Endothelial cell of umbilical vein (primary cell): ENCODE measurements around the gene ALDH6A1. TPM values are rescaled to one million over a fixed set of nuclear protein-coding genes. Genes with fewer than 3 reads are reported as not detected.

Source experiments
- BruUV-seq: library from RNA; stranded (reverse); fragments of 400-500 nt; replicated peaks from 2 replicates; lab custom pipeline; 2021; lab: Mats Ljungman, UMichigan
- CTCF ChIA-PET: fragments of 300-600, 350-600 bp; sonication (Branson Sonifier 250); formaldehyde crosslinking; loops from one replicate; lab custom pipeline; 2021; ENCODE audit warnings: antibody characterized with exemption, inconsistent platforms; lab: Charles Lee
- POLR2A ChIA-PET: fragments of 300-600, 350-600 bp; sonication (Branson Sonifier 250); formaldehyde crosslinking; loops from one replicate; lab custom pipeline; 2021; ENCODE audit warnings: antibody characterized with exemption, inconsistent platforms; lab: Charles Lee
- DNase-seq: peaks from one replicate; pipeline ENCODE4 v3.0.0-alpha.2; 2011; ENCODE audit warnings: low read depth, low spot score
- FAIRE-seq: peaks from 2 replicates; lab custom pipeline; 2011; peaks lifted over from hg19 to GRCh38; lab: Jason Lieb, UNC
- H2AFZ ChIP-seq: 2 replicates; pipeline ENCODE4 v1.6.0; 2012; ENCODE audit warnings: low read depth, low read length, control low read depth, inconsistent platforms
- H3K27ac ChIP-seq: 2 replicates; pipeline ENCODE4 v1.5.1; 2011; ENCODE audit warnings: low read depth, mild to moderate bottlenecking, control low read depth, low read length, moderate library complexity; ENCODE audit not compliant: insufficient read depth
- H3K27me3 ChIP-seq, 2 experiments: 2 replicates each; pipeline versions ENCODE4 v1.6.0 to v1.6.1; 2011; ENCODE audit warnings: low read length in 2 of 2, mixed read lengths in 1 of 2; ENCODE audit not compliant: control insufficient read depth in 2 of 2, insufficient read depth in 2 of 2
- H3K36me3 ChIP-seq, 2 experiments: 2 replicates in 1 of 2; 3 replicates in 1 of 2; pipeline ENCODE4 v1.5.1; 2011; ENCODE audit warnings: low read length in 2 of 2, mild to moderate bottlenecking in 1 of 2, moderate library complexity in 1 of 2; ENCODE audit not compliant: control insufficient read depth in 2 of 2, insufficient read depth in 2 of 2; ENCODE audit errors: extremely low read depth in 1 of 2
- H3K4me1 ChIP-seq: 3 replicates; pipeline ENCODE4 v1.5.1; 2011; ENCODE audit warnings: mild to moderate bottlenecking, low read length; ENCODE audit not compliant: control insufficient read depth, insufficient read depth; ENCODE audit errors: extremely low read depth
- H3K4me2 ChIP-seq: 2 replicates; pipeline ENCODE4 v1.6.1; 2011; ENCODE audit warnings: low read length, control low read depth, mixed read lengths; ENCODE audit not compliant: insufficient read depth
- H3K4me3 ChIP-seq, 3 experiments: fragments of 200-600 bp in 1 of 3; sonication (generic), shearing (Covaris generic) in 1 of 3; replicated peaks in 1 of 3; 2 replicates each; pipeline ENCODE4 v1.5.1; 2011 to 2016; ENCODE audit warnings: control low read depth in 3 of 3, low read length in 3 of 3, mild to moderate bottlenecking in 2 of 3, inconsistent platforms in 1 of 3, low read depth in 1 of 3, moderate library complexity in 1 of 3; ENCODE audit not compliant: insufficient read depth in 1 of 3
- H3K79me2 ChIP-seq: 2 replicates; pipeline ENCODE4 v1.6.0; 2012; ENCODE audit warnings: low read length, inconsistent platforms; ENCODE audit not compliant: control insufficient read depth, insufficient read depth
- H3K9ac ChIP-seq: replicated peaks from 2 replicates; pipeline ENCODE3; 2011; ENCODE audit warnings: low read length, control low read depth; ENCODE audit not compliant: insufficient read depth; ENCODE audit errors: extremely low read depth
- H3K9me1 ChIP-seq: replicated peaks from 3 replicates; pipeline ENCODE4 v1.6.0; 2011; ENCODE audit warnings: mild to moderate bottlenecking, low read length; ENCODE audit not compliant: control insufficient read depth, insufficient read depth; ENCODE audit errors: extremely low read depth
- H3K9me3 ChIP-seq: replicated peaks from 2 replicates; pipeline ENCODE4 v1.5.1; 2012; ENCODE audit warnings: low read length, inconsistent platforms; ENCODE audit not compliant: control insufficient read depth, insufficient read depth
- H4K20me1 ChIP-seq: replicated peaks from 2 replicates; pipeline ENCODE3; 2011; ENCODE audit warnings: mild to moderate bottlenecking, low read length; ENCODE audit not compliant: control insufficient read depth, insufficient read depth; ENCODE audit errors: extremely low read depth
- CTCF ChIP-seq, 2 donors: IDR thresholded peaks; 1 replicate in 1 of 2; 2 replicates in 1 of 2; pipeline ENCODE4 v1.5.1; 2011; ENCODE audit warnings: low read length in 2 of 2, mild to moderate bottlenecking in 2 of 2, moderate library complexity in 2 of 2, control low read depth in 1 of 2, inconsistent platforms in 1 of 2, low read depth in 1 of 2; ENCODE audit not compliant: insufficient read depth in 1 of 2; ENCODE audit errors: extremely low read depth in 1 of 2
- EZH2 ChIP-seq: IDR thresholded peaks from 2 replicates; pipeline ENCODE4 v1.6.1; 2012; ENCODE audit warnings: borderline replicate concordance, low read depth, mild to moderate bottlenecking, moderate library complexity, low read length, inconsistent platforms; ENCODE audit not compliant: severe bottlenecking
- FOS ChIP-seq: IDR thresholded peaks from 2 replicates; pipeline ENCODE4 v1.6.1; 2011; ENCODE audit warnings: mild to moderate bottlenecking, low read length, moderate library complexity, borderline replicate concordance; ENCODE audit not compliant: insufficient read depth
- GATA2 ChIP-seq: IDR thresholded peaks from 2 replicates; pipeline ENCODE4 v1.7.0; 2011; ENCODE audit warnings: low read depth, mild to moderate bottlenecking, moderate library complexity, mixed read lengths, low read length; ENCODE audit not compliant: insufficient read length, insufficient read depth
- JUN ChIP-seq: IDR thresholded peaks from 2 replicates; pipeline ENCODE4 v1.6.1; 2011; ENCODE audit warnings: borderline replicate concordance, low read depth; ENCODE audit not compliant: insufficient read length, insufficient read depth
- MAX ChIP-seq: IDR thresholded peaks from 2 replicates; pipeline ENCODE4 v1.6.1; 2011; ENCODE audit not compliant: insufficient read depth, insufficient read length
- MYC ChIP-seq: IDR thresholded peaks from one replicate; pipeline ENCODE4 v1.6.1; 2011; ENCODE audit warnings: mild to moderate bottlenecking, low read depth, low read length
- POLR2A ChIP-seq: IDR thresholded peaks from 2 replicates; pipeline ENCODE4 v1.6.1; 2012; ENCODE audit warnings: low read depth, mild to moderate bottlenecking, control low read depth, low read length
- POLR2AphosphoS5 ChIP-seq: IDR thresholded peaks from 2 replicates; pipeline ENCODE4 v1.6.1; 2012; ENCODE audit warnings: low read depth, mild to moderate bottlenecking, control low read depth, low read length, moderate library complexity; ENCODE audit not compliant: insufficient read depth
- dilution Hi-C: fragments of 300-500 bp; cut with MboI; formaldehyde crosslinking; loops from one replicate; pipeline ENCODE4 v1.15.0; 2019; ENCODE audit warnings: low sequenced_read_pairs; ENCODE audit not compliant: extremely low pct_ligation_motif_present
- intact Hi-C: fragments of 100-400 bp; cut with micrococcal nuclease; formaldehyde crosslinking; loops from one replicate; pipeline ENCODE4 v1.10.0; 2022
- polyA plus RNA-seq, 4 experiments: library from polyadenylated mRNA; depleted of rRNA in 3 of 4; stranded (reverse) in 3 of 4; unstranded in 1 of 4; fragments of >200 nt; gene quantifications; 2 replicates each; pipeline versions ENCODE4 v1.2.1 to v1.2.3, GENCODE V29; 2011 to 2012; ENCODE audit warnings: missing spikeins in 1 of 4
- total RNA-seq: library from RNA; stranded (reverse); gene quantifications from 2 replicates; pipeline ENCODE4 v1.2.3, GENCODE V29; 2021

ALDH6A1 gene
- total and polyA plus RNA-seq, 2 donors (not counting 3 experiments of a cell fraction or from before 2014, with no cell fraction given) = 5.2 to 10.2 TPM

DNA sequence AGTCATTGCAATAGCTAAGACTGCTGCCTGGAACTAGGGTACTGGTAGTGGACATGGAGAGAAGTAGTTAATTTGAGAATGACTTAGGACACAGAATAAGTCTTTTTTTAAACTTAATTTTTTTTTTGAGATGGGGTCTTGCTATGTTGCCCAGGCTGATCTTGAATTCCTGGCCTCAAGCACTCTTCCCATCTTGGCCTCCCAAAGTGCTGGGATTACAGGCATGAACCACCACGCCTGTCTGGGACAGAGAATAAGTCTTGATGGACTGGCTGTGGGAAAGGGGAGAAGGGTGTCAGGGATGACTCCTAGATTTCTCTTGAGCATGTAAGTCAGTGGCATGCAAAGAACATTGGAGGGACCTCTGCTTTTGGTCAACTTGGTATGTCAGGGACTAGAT lies 43.4 kb upstream of the ALDH6A1 start:
- Histone ChIP-seq H3K9ac (no peak overlapping the region), H2AFZ (no peak overlapping the region), H3K27ac (no peak overlapping the region), H3K9me1 (no peaks in the 10 kb centered on the region), H3K4me3 (no peak overlapping the region), H3K4me1 (no peaks in the 10 kb centered on the region), H3K27me3 (no peaks in the 10 kb centered on the region), H3K9me3 (no peaks in the 10 kb centered on the region), H4K20me1 (no peaks in the 10 kb centered on the region), H3K79me2 (no peaks in the 10 kb centered on the region), H3K4me2 (no peak overlapping the region), H3K36me3 (no peaks in the 10 kb centered on the region)
- dilution Hi-C loops = no loop called here
- ChIA-PET POLR2A (no interaction called here), CTCF (interaction anchor here (3.1 kb wide), 1 partner anchor 12 kb away, joined by 14 read pairs; no protein-coding TSS in a partner anchor)
- intact Hi-C loops = no loop called here
- DNase-seq (no peak), FAIRE-seq (peak; percentile 47)
- TF ChIP-seq CTCF (IDR thresholded peaks at IDR 0.05; ENCODE audit: extremely low read depth in 1 of 2, insufficient read depth in 1 of 2, low read depth in 1 of 2, low read length in 2 of 2) (no peak), POLR2A (no peak), GATA2 (no peak), FOS (no peak), POLR2AphosphoS5 (no peak), MYC (no peak), MAX (no peak), EZH2 (no peak), JUN (no peak)
- BruUV-seq = no TSS peak
